Measurements from ENCODE around the gene CTTN.
"Not testable (repeated sequence)": the region's sequence is repeated elsewhere in the genome, so short reads cannot be mapped to it uniquely, and the experiment has no call there.

CTTN gene

DNA sequence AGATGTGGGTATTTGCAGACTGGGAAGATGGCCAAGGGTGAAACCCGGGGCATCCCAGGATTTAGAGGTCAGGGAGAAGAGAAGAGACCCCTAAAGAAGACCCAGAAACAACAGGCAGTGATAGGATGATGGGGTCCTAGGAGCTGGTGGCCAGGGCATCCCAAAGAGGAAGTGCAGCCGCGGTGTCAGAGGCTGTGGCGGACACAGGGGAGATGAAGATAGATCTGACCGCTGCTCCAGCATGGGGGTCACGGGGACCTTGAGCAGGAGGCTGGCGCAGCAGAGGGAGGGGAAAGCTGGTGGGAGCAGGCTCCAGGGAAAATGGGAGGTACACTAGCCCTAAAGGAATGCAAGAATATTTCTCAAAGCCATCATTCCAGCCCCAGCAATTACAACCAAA, 47.3 kb downstream of the CTTN start:
- peaks cover 4% of the 10 kb centered on the region for H3K27me3 Mint-ChIP-seq (ENCODE audit: low read depth)
- H3K9me3 Mint-ChIP-seq = peaks cover 26% of the 10 kb centered on the region
- H3K4me1 Mint-ChIP-seq = no peaks in the 10 kb centered on the region
- H3K4me3 Mint-ChIP-seq = no peak overlapping the region
- TF ChIP-seq, protein P1, sequence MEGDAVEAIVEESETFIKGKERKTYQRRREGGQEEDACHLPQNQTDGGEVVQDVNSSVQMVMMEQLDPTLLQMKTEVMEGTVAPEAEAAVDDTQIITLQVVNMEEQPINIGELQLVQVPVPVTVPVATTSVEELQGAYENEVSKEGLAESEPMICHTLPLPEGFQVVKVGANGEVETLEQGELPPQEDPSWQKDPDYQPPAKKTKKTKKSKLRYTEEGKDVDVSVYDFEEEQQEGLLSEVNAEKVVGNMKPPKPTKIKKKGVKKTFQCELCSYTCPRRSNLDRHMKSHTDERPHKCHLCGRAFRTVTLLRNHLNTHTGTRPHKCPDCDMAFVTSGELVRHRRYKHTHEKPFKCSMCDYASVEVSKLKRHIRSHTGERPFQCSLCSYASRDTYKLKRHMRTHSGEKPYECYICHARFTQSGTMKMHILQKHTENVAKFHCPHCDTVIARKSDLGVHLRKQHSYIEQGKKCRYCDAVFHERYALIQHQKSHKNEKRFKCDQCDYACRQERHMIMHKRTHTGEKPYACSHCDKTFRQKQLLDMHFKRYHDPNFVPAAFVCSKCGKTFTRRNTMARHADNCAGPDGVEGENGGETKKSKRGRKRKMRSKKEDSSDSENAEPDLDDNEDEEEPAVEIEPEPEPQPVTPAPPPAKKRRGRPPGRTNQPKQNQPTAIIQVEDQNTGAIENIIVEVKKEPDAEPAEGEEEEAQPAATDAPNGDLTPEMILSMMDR (IDR thresholded peaks at IDR 0.05; ENCODE audit: unreplicated experiment in 3 of 3) = no peak
- no peak overlapping the region for H3K27ac Mint-ChIP-seq
- H3K36me3 Mint-ChIP-seq (ENCODE audit: low read depth) = peaks cover 4% of the 10 kb centered on the region

DNA sequence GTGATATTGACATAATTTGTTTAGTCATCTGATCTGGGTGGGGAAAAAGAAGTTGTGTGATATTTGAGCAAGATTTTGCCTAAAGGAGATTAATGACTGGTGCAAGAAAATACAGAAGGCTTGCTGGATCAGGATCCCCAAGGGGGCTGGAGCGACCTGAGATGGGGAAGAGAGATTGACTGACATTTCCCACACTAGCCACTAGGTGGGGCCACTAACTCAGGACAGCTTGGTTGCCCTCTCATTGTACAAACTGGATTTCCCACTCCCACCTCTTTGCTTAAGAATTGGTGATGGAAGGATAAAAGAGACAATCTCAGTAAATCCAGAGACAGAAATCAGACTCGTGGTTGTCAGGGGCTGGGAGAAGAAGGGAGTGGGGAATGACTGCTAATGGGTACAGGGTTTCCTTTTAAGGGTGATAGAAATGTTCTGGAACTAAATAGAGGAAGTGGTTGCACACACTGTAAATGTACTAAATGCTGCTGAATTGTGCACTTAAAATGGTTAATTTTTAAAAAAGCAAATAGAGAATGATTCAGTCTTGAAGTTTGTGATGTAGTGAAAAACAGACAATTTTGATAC, 50.7 kb downstream of the CTTN start:
- Mint-ChIP-seq H3K4me3 (no peak overlapping the region), H3K9me3 (peaks cover 26% of the 10 kb centered on the region), H3K27ac (no peak overlapping the region), H3K36me3 (ENCODE audit: low read depth) (peaks cover 4% of the 10 kb centered on the region), H3K4me1 (no peaks in the 10 kb centered on the region), H3K27me3 (ENCODE audit: low read depth) (peaks cover 5% of the 10 kb centered on the region)
- TF ChIP-seq, protein P1 (IDR thresholded peaks at IDR 0.05; ENCODE audit: unreplicated experiment in 3 of 3) = peak in 2 of 3 experiments; percentile 16 to 23

DNA sequence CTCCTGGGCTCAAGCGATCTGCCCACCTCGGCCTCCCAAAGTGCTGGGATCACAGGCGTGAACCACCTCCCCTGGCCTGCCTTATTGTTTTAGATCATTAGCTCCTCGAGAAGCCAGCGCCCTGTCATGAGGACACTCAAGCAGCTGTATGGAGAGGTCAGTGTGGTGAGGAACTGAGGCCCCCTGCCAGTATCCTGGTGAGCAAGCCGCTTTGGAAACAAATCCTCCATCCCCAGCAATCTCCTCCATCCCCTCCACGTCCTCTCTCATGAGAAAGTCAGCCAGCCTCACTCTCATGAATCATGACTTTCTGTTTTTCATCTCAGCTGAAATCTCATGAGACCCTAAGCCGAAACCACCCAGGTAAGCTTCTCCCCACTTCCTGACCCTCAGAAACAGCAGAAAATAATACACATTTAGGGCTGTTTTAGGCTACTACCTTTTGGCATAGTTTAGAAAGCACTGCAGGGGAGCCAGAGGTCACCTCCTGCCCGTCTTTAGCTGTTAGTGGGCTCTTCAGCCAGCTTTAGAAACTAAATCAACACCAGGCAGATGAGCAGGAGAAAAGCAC, 56.0 kb downstream of the CTTN start:
- Mint-ChIP-seq H3K36me3 (ENCODE audit: low read depth) (no peaks in the 10 kb centered on the region), H3K27ac (no peak overlapping the region), H3K4me1 (no peaks in the 10 kb centered on the region), H3K4me3 (no peak overlapping the region), H3K9me3 (peaks cover 16% of the 10 kb centered on the region), H3K27me3 (ENCODE audit: low read depth) (peaks cover 4% of the 10 kb centered on the region)
- TF ChIP-seq, protein P1 (IDR thresholded peaks at IDR 0.05; ENCODE audit: unreplicated experiment in 3 of 3) = no peak

DNA sequence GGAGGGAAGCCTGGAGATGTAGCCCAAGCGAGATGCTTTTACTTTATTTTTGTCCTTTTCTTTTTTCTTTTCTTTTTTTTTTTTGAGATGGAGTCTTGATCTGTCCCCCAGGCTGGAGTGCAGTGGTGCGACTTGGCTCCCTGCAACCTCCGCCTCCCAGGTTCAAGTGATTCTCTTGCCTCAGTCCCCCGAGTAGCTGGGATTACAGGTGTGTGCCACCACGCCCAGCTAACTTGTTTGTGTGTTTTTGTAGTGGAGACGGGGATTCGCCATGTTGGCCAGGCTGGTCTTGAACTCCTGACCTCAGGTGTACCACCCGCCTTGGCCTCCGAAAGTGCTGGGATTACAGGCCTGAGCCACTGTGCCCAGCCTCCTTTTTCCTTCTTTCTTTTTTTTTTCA, 56.5 kb downstream of the CTTN start:
- peaks cover 11% of the 10 kb centered on the region for H3K9me3 Mint-ChIP-seq
- not testable (repeated sequence) for H3K27ac Mint-ChIP-seq; H3K4me1 Mint-ChIP-seq; H3K27me3 Mint-ChIP-seq (ENCODE audit: low read depth); H3K36me3 Mint-ChIP-seq (ENCODE audit: low read depth); H3K4me3 Mint-ChIP-seq

DNA sequence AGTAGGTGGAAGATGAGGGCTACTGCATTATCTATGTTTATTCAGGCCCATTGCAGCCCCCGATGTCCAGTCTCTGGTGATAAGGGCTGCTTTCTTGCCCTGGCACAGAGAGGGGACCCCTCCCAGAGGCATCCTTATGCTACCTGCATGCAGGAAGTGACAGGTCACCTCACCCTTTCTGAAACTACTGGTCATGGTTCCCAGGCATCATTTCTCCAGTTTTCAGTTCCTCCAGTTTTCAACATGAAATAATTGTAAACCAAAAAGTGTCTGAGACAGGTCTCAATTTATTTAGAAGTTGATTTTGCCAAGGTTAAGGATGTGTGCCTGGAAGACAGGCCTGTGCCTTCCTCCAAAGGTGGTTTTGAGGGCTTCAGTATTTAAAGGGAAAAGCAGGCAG, 57.0 kb downstream of the CTTN start:
- TF ChIP-seq, protein P1 (IDR thresholded peaks at IDR 0.05; ENCODE audit: unreplicated experiment in 3 of 3) = no peak
- H3K4me3 Mint-ChIP-seq = no peak overlapping the region
- H3K27ac Mint-ChIP-seq = no peak overlapping the region
- H3K27me3 Mint-ChIP-seq (ENCODE audit: low read depth) = peaks cover 9% of the 10 kb centered on the region
- peaks cover 5% of the 10 kb centered on the region for H3K9me3 Mint-ChIP-seq
- no peaks in the 10 kb centered on the region for H3K36me3 Mint-ChIP-seq (ENCODE audit: low read depth)
- H3K4me1 Mint-ChIP-seq = no peaks in the 10 kb centered on the region

DNA sequence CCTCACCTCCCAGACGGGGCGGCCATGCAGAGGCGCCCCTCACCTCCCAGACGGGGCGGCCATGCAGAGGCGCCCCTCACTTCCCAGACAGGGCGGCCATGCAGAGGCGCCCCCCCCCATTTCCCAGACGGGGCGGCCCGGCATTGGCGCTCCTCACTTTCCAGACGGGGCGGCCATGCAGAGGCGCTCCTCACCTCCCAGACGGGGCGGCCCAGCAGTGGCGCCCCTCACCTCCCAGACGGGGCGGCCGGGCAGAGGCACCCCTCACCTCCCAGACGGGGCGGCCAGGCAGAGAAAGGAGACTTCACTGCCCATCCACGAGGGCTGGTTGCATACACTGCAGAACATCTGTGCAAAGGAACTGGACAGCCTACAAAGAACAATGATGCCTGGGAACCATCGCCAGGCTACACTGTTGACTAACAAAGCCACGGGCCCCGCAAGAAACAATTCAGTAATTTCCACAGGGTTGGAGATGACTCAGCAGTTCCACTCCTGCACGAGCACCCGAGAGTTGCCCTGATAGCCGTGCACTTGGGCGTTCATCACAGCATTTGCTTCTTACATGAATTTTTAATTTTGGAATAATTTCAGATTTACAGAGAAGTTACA, 58.7 kb downstream of the CTTN start:
- Mint-ChIP-seq H3K9me3 (peaks cover 3% of the 10 kb centered on the region), H3K4me1 (no peaks in the 10 kb centered on the region), H3K27ac (no peak overlapping the region), H3K36me3 (ENCODE audit: low read depth) (no peaks in the 10 kb centered on the region), H3K27me3 (ENCODE audit: low read depth) (peaks cover 9% of the 10 kb centered on the region), H3K4me3 (no peak overlapping the region)
- TF ChIP-seq, protein P1 (IDR thresholded peaks at IDR 0.05; ENCODE audit: unreplicated experiment in 3 of 3) = no peak

All from nephron (organoid).